Measurements from ENCODE around the gene ANKRD23. TPM values are rescaled to one million over a fixed set of nuclear protein-coding genes. Genes with fewer than 3 reads are reported as not detected.

The ANKRD23 gene
- total and polyA plus RNA-seq, 2 of the 8 experiments (the other 6 are each of a cell fraction or from before 2014, with no cell fraction given), result 3.4 to 3.5 TPM

DNA sequence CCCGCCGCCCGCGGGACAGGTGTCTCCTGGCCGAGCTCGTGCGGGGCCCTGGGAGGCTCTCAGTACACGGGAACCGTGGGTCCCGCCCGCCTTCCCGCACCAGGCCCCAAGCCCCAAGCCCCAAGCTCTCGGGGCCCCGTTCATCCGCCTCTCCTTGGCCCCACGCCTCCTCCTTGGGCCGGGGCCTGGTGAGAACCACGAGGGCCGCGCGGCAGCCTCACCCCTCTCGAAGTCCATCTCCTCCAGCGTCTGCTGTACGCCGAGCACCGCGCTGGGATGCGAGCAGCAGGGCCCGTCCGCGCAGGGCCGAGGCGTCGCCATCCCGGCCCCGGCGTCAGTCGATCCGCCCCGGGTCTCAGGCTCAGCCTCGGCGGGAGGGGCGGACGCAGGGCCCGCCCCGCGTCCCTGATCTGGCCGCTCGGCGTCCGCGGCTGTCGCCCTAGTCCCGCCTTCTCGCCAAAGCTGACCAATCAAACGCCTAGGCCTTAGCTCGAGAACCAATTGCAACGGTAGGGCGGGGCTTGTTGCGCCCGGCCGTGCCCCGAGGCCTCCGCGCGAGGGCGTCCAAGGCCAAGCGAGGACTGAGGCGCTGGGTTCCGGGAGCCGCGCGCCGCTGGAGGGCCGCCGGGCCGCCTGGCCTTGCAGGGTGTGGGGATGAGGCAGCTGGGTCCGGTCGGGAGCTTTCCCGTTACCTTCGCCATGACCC lies 14.0 kb upstream of the ANKRD23 start, which contains the start of gene ANKRD39:
TSS of gene ANKRD39 (minus strand) at position 350 of the 706 bp plus-strand sequence. CDS start at position 321, 29 bp downstream.
- Histone ChIP-seq H3K4ac (replicated peaks; ENCODE audit: insufficient read length, low read depth, low read length) (no peak within 1 kb of the TSS), H2BK20ac (ENCODE audit: low read length) (no peak within 1 kb of the TSS), H3K14ac (ENCODE audit: insufficient read length) (no peak within 1 kb of the TSS), H3K4me2 (ENCODE audit: insufficient read depth in 1 of 2, low read depth in 2 of 2, low read length in 2 of 2) (peak within 1 kb of the TSS; percentile 86 to 87), H3K18ac (ENCODE audit: extremely low read depth, low read length) (peak within 1 kb of the TSS; percentile 90), H3K23ac (ENCODE audit: insufficient read length) (no peak within 1 kb of the TSS), H2BK15ac (ENCODE audit: low read length) (no peak within 1 kb of the TSS), H3K9me3 (ENCODE audit: insufficient read depth in 2 of 2, low read depth in 1 of 2, low read length in 1 of 2) (no peaks in the 10 kb centered on the region), H4K91ac (replicated peaks; ENCODE audit: insufficient read length, low read length) (peak within 1 kb of the TSS; percentile 69), H3K79me1 (ENCODE audit: low read depth, low read length) (peaks cover 7% of the 10 kb centered on the region; the same call in 1 of the 2 replicates), H3K79me2 (ENCODE audit: control insufficient read depth in 1 of 2, insufficient read depth in 2 of 2, low read length in 2 of 2) (peaks cover 0 to 17% of the 10 kb centered on the region in 2 experiments; a peak in 3 of 4 replicates), H2AK5ac (ENCODE audit: low read depth, low read length) (no peak within 1 kb of the TSS), H4K20me1 (replicated peaks in 1 of 2; ENCODE audit: control insufficient read depth in 1 of 2, insufficient read depth in 2 of 2, low read length in 2 of 2) (peaks cover 12 to 14% of the 10 kb centered on the region in 2 experiments), H3K9ac (replicated peaks in 1 of 4; ENCODE audit: extremely low read depth in 1 of 4, low read depth in 3 of 4, low read length in 3 of 4) (peak within 1 kb of the TSS; percentile 1 to 51 (median 47); a peak in 6 of 7 replicates), H4K5ac (ENCODE audit: insufficient read length, low read depth, low read length) (peak within 1 kb of the TSS; percentile 84), H2BK5ac (ENCODE audit: low read depth, low read length) (peak within 1 kb of the TSS; percentile 73; the same call in 1 of the 2 replicates), H2BK120ac (replicated peaks; ENCODE audit: low read depth, low read length) (no peak within 1 kb of the TSS), H3K27ac (ENCODE audit: low read depth, low read length) (peak within 1 kb of the TSS; percentile 13; the same call in 1 of the 2 replicates), H3K4me1 (replicated peaks in 1 of 4; ENCODE audit: control insufficient read depth in 3 of 4, insufficient read depth in 4 of 4, low read length in 3 of 4) (peaks cover 3 to 11% (median 8%) of the 10 kb centered on the region in 4 experiments), H3K23me2 (ENCODE audit: low read depth, low read length) (peaks cover 10% of the 10 kb centered on the region; the same call in 1 of the 2 replicates), H3K4me3 (ENCODE audit: extremely low read depth in 1 of 4, insufficient read depth in 2 of 4, low read depth in 3 of 4, low read length in 4 of 4) (peak within 1 kb of the TSS; percentile 49 to 75 (median 68)), H4K8ac (ENCODE audit: extremely low read depth, insufficient read depth, low read length) (no peak within 1 kb of the TSS; the same call in none of the 2 replicates), H3K56ac (replicated peaks; ENCODE audit: insufficient read length, low read depth, low read length) (peak within 1 kb of the TSS; percentile 42), H3K36me3 (ENCODE audit: control insufficient read depth in 2 of 4, insufficient read depth in 4 of 4, low read length in 3 of 4) (peaks cover 4 to 34% (median 23%) of the 10 kb centered on the region in 4 experiments; a peak in 6 of 8 replicates), H2AFZ (ENCODE audit: low read length) (no peak within 1 kb of the TSS; the same call in 1 of the 2 replicates), H2BK12ac (ENCODE audit: low read depth, low read length) (no peak within 1 kb of the TSS), H3K27me3 (replicated peaks in 1 of 4; ENCODE audit: control insufficient read depth in 3 of 4, extremely low read depth in 1 of 4, insufficient read depth in 3 of 4, low read length in 3 of 4) (no peaks in the 10 kb centered on the region)
- peak; percentile 94 to 98 for DNase-seq (ENCODE audit: low read depth in 1 of 2, low spot score in 2 of 2)
- 2% methylated on average over 37 of the region's 81 CpGs; no CpG with 5 or more reads in 1 of the 2 experiments for WGBS, 2 experiments (ENCODE audit: extremely low coverage in 1 of 2, insufficient coverage in 1 of 2, insufficient read length in 1 of 2, insufficient replicate concordance in 2 of 2, low coverage in 1 of 2, low lambda C conversion rate in 2 of 2, missing lambda C conversion rate in 1 of 2)
- FAIRE-seq, result no peak
- ChIA-PET POLR2A (ENCODE audit: partially characterized antibody) (interaction anchor here (0.6 to 5.8 kb wide), 23 partner anchors 10 to 113 kb away, joined by 3 to 49 read pairs (median 8); partner anchors contain the start of genes ANKRD23, CNNM3 and SEMA4C), CTCF (ENCODE audit: partially characterized antibody) (interaction anchor here (0.5 to 8.3 kb wide), 44 partner anchors 10 to 255 kb away, joined by 3 to 89 read pairs (median 6); partner anchors contain the start of gene ANKRD36)
- TF ChIP-seq KDM4A (IDR thresholded peaks at IDR 0.05; ENCODE audit: low read depth, low read length, severe bottlenecking) (peak; percentile 68), SIRT6 (IDR thresholded peaks at IDR 0.05; ENCODE audit: low read length) (no peak), NRF1 (IDR thresholded peaks at IDR 0.05; ENCODE audit: low read depth, low read length) (no peak), CTCF (IDR thresholded peaks at IDR 0.05; ENCODE audit: control extremely low read depth in 1 of 3, insufficient read depth in 1 of 3, low read depth in 1 of 3, low read length in 3 of 3) (peak in 2 of 3 experiments; percentile 83 to 94; a peak in 3 of 4 replicates), POLR2AphosphoS5 (IDR thresholded peaks at IDR 0.05; ENCODE audit: low read depth, low read length) (peak; percentile 12; the same call in 1 of the 2 replicates), SUZ12 (IDR thresholded peaks at IDR 0.05; ENCODE audit: low read length) (no peak), SAP30 (IDR thresholded peaks at IDR 0.05; ENCODE audit: insufficient read depth, insufficient replicate concordance, low read length) (no peak), SIX5 (IDR thresholded peaks at IDR 0.05; ENCODE audit: low read depth, low read length) (no peak), KDM5A (IDR thresholded peaks at IDR 0.05; ENCODE audit: low read length) (no peak)

All from H1 (cell line).